Liver (tissue), 3 donors: ENCODE results near the gene TMEM179.

ENCODE experiments used
- RAD21 ChIP-seq, 2 donors: IDR thresholded peaks; 2 replicates each; pipeline ENCODE4 v1.6.1; 2016; ENCODE audit warnings: antibody characterized with exemption in 2 of 2, mild to moderate bottlenecking in 2 of 2
- TAF1 ChIP-seq: conservative IDR thresholded peaks from 2 replicates; pipeline ENCODE4 v1.6.1; 2016; ENCODE audit warnings: antibody characterized with exemption, mild to moderate bottlenecking
- TF ChIP-seq, protein P1 (sequence below): fragments of 150-350 bp; IDR thresholded peaks from 2 replicates; pipeline ENCODE4 v1.5.1; 2017; ENCODE audit warnings: improper control_type of control experiment, low read depth, low read length; ENCODE audit not compliant: missing input control
- TF ChIP-seq, protein P2 (sequence below): IDR thresholded peaks from 2 replicates; pipeline ENCODE4 v1.6.1; 2016; ENCODE audit warnings: antibody characterized with exemption
- TF ChIP-seq, protein P3 (sequence below): IDR thresholded peaks from 2 replicates; pipeline ENCODE4 v1.6.1; 2016; ENCODE audit warnings: antibody characterized with exemption
- donor health status: healthy.
- donor health status: healthy.

DNA sequence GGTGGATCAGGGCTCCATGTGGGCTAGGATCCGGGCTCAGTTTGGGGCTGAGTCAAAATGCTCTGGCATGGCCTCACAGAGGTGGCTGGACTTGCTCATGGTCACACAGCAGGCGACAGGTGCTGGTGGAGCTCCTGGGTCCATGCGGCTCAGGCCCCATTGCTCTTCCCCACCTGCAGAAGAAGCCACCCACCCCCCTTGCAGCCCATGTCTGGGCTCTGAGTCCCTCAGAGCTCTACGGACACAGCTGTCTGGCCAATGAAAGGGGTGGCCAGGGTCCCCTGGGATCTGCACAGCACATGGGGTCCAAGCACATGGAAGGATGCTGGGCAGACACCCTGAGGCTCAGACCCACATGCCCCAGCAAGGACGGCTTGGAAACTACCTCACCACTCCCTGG is 42.0 kb downstream of the TMEM179 start:
- TF ChIP-seq, protein P1, sequence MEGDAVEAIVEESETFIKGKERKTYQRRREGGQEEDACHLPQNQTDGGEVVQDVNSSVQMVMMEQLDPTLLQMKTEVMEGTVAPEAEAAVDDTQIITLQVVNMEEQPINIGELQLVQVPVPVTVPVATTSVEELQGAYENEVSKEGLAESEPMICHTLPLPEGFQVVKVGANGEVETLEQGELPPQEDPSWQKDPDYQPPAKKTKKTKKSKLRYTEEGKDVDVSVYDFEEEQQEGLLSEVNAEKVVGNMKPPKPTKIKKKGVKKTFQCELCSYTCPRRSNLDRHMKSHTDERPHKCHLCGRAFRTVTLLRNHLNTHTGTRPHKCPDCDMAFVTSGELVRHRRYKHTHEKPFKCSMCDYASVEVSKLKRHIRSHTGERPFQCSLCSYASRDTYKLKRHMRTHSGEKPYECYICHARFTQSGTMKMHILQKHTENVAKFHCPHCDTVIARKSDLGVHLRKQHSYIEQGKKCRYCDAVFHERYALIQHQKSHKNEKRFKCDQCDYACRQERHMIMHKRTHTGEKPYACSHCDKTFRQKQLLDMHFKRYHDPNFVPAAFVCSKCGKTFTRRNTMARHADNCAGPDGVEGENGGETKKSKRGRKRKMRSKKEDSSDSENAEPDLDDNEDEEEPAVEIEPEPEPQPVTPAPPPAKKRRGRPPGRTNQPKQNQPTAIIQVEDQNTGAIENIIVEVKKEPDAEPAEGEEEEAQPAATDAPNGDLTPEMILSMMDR: no peak
- no peak for TF ChIP-seq RAD21 (IDR thresholded peaks at IDR 0.05)
- TF ChIP-seq, protein P2, sequence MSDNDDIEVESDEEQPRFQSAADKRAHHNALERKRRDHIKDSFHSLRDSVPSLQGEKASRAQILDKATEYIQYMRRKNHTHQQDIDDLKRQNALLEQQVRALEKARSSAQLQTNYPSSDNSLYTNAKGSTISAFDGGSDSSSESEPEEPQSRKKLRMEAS: no peak
- TF ChIP-seq, protein P3, sequence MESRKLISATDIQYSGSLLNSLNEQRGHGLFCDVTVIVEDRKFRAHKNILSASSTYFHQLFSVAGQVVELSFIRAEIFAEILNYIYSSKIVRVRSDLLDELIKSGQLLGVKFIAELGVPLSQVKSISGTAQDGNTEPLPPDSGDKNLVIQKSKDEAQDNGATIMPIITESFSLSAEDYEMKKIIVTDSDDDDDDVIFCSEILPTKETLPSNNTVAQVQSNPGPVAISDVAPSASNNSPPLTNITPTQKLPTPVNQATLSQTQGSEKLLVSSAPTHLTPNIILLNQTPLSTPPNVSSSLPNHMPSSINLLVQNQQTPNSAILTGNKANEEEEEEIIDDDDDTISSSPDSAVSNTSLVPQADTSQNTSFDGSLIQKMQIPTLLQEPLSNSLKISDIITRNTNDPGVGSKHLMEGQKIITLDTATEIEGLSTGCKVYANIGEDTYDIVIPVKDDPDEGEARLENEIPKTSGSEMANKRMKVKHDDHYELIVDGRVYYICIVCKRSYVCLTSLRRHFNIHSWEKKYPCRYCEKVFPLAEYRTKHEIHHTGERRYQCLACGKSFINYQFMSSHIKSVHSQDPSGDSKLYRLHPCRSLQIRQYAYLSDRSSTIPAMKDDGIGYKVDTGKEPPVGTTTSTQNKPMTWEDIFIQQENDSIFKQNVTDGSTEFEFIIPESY: no peak
- TF ChIP-seq TAF1: no peak
